T47D (cell line): ENCODE data around the gene ANKRD28.
"Not testable (repeated sequence)": the region's sequence is repeated elsewhere in the genome, so short reads cannot be mapped to it uniquely, and the experiment has no call there.

Experiments used
- DNase-seq, 2 experiments: peaks; one replicate each; pipeline versions ENCODE4 v3.0.0 to v3.0.0-alpha.2; 2011 to 2012; ENCODE audit warnings: low read depth in 1 of 2, low spot score in 1 of 2
- JUND ChIP-seq: IDR thresholded peaks from 2 replicates; pipeline ENCODE4 v1.6.1; 2012; ENCODE audit warnings: low read depth
- in situ Hi-C: cut with HindIII; loops from 2 replicates; pipeline ENCODE4 v1.10.0; 2016; ENCODE audit warnings: low sequenced_read_pairs, low pct_unique_long_range_greater_than_20kb

ANKRD28 gene

GRCh38 chr3:15623535-15624440, 174.0 kb downstream of the ANKRD28 start:
- no peak for TF ChIP-seq JUND
- in situ Hi-C loops, result no loop called here
- DNase-seq, result no peak

GRCh38 chr3:15619659-15620464, 177.9 kb downstream of the ANKRD28 start:
- DNase-seq, in situ Hi-C loops: not testable (repeated sequence)
